ENCODE results near the gene SUPT3H.

DNA sequence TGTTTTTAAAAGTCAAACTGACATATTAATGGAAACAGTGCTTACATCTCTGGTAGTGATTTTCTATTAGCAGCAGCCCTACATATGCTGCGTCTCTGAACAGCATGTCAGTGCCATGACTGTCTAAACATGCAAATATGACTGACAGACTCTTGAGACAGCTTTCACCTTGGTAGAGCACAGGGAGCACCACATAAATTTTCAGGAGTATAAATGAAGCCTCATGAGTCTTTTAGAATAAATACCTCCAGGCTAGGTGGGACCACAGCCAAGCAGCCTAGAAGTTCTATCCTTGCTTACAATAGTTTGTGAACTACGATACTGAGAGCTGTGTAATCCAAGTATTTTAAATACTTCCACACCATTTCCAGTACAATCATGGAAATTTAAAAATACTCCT, 460.3 kb downstream of the SUPT3H start:
- TF ChIP-seq EZH2 (IDR thresholded peaks at IDR 0.05; ENCODE audit: borderline replicate concordance, low read length) = no peak
- TF ChIP-seq, protein P1, sequence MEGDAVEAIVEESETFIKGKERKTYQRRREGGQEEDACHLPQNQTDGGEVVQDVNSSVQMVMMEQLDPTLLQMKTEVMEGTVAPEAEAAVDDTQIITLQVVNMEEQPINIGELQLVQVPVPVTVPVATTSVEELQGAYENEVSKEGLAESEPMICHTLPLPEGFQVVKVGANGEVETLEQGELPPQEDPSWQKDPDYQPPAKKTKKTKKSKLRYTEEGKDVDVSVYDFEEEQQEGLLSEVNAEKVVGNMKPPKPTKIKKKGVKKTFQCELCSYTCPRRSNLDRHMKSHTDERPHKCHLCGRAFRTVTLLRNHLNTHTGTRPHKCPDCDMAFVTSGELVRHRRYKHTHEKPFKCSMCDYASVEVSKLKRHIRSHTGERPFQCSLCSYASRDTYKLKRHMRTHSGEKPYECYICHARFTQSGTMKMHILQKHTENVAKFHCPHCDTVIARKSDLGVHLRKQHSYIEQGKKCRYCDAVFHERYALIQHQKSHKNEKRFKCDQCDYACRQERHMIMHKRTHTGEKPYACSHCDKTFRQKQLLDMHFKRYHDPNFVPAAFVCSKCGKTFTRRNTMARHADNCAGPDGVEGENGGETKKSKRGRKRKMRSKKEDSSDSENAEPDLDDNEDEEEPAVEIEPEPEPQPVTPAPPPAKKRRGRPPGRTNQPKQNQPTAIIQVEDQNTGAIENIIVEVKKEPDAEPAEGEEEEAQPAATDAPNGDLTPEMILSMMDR (conservative IDR thresholded peaks at IDR 0.05 in 1 of 2, IDR thresholded peaks at IDR 0.05 in 1 of 2; ENCODE audit: extremely low read depth in 1 of 2, insufficient read depth in 1 of 2, low read depth in 1 of 2, low read length in 2 of 2) = no peak

Measured in mammary epithelial cell (primary cell).